WI38 (cell line): ENCODE data around the gene RPP14.
"Not testable (repeated sequence)": the region's sequence is repeated elsewhere in the genome, so short reads cannot be mapped to it uniquely, and the experiment has no call there.

ENCODE experiments used
- H3K4me3 ChIP-seq: 2 replicates; pipeline ENCODE4 v1.5.1; 2011; ENCODE audit warnings: low read depth, mild to moderate bottlenecking, control low read depth, low read length
- CTCF ChIP-seq: IDR thresholded peaks from 2 replicates; pipeline ENCODE4 v1.5.1; 2012; ENCODE audit warnings: low read depth, mild to moderate bottlenecking, control low read depth, low read length

RPP14 gene

GRCh38 chr3:58281069-58281468 is 25.0 kb upstream of the RPP14 start:
- no peak overlapping the region for H3K4me3 ChIP-seq
- no peak for TF ChIP-seq CTCF

GRCh38 chr3:58285334-58285733 is 20.7 kb upstream of the RPP14 start:
- H3K4me3 ChIP-seq: no peak overlapping the region
- TF ChIP-seq CTCF: no peak

GRCh38 chr3:58287354-58287753 is 18.7 kb upstream of the RPP14 start:
- TF ChIP-seq CTCF: no peak
- H3K4me3 ChIP-seq: no peak overlapping the region

- H3K4me3 ChIP-seq: no peak overlapping the region
- TF ChIP-seq CTCF: no peak
Measured at GRCh38 chr3:58288011-58288728, 17.9 kb upstream of the RPP14 start.

- H3K4me3 ChIP-seq: not testable (repeated sequence)
Measured at GRCh38 chr3:58288964-58289613, 17.0 kb upstream of the RPP14 start.

- not testable (repeated sequence) for H3K4me3 ChIP-seq
Measured at GRCh38 chr3:58290446-58290845, 15.6 kb upstream of the RPP14 start.

GRCh38 chr3:58291671-58292338 is 14.2 kb upstream of the RPP14 start:
- TF ChIP-seq CTCF: no peak
- no peak overlapping the region for H3K4me3 ChIP-seq

- H3K4me3 ChIP-seq: no peak overlapping the region
- no peak for TF ChIP-seq CTCF
Measured at GRCh38 chr3:58292866-58293265, 13.2 kb upstream of the RPP14 start.
